Measurements from ENCODE around the gene CCDC12. TPM values are rescaled to one million over a fixed set of nuclear protein-coding genes. Genes with fewer than 3 reads are reported as not detected.

Gene CCDC12
- total and polyA plus RNA-seq, 5 experiments from 2014 or later: 58.8 to 106 (median 81.9) TPM

DNA sequence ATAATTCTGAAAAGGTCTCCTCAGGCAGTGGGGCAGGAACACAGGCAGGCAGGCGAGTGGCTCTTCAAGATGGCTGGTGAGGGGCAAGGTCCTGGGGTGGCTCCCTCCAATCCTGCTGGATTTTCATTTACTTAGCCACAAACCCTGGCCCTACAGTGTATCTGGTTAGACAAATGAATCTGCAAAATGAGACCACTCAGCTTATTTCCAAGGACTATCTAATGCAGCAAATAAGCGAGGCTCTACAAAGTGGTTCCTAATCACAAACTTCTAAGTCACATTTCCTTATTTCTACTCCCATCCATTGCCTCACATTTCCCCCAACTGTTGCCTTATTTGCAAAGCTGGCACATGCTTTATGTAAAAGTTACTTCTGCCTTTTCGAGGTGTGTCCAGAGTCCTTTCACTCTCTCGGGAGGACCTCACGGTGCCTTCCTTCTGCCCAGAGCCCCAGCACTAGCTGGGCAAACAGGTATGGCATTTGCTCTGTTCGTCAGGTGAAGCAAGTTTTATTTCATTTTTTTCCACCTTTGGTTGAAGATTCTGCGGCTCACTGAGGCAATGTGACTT lies 40.5 kb downstream of the CCDC12 start:
- Mint-ChIP-seq H3K36me3 (peaks cover 0 to 65% (median 17%) of the 10 kb centered on the region in 3 donors), H3K4me1 (peaks cover 28 to 91% (median 64%) of the 10 kb centered on the region in 4 donors), H3K9me3 (no peaks in the 10 kb centered on the region), H3K4me3 (peak overlapping the region in 1 of 10 donors; percentile 2), H3K27me3 (no peaks in the 10 kb centered on the region), H3K27ac (peak overlapping the region in 3 of 10 donors; percentile 22 to 79 (median 66))
- POLR2A ChIA-PET: interaction anchor here (0.8 to 1.1 kb wide), 2 partner anchors 11 to 14 kb away, joined by 3 read pairs; no protein-coding TSS in a partner anchor
- DNase-seq (no peak), ATAC-seq (no peak)

DNA sequence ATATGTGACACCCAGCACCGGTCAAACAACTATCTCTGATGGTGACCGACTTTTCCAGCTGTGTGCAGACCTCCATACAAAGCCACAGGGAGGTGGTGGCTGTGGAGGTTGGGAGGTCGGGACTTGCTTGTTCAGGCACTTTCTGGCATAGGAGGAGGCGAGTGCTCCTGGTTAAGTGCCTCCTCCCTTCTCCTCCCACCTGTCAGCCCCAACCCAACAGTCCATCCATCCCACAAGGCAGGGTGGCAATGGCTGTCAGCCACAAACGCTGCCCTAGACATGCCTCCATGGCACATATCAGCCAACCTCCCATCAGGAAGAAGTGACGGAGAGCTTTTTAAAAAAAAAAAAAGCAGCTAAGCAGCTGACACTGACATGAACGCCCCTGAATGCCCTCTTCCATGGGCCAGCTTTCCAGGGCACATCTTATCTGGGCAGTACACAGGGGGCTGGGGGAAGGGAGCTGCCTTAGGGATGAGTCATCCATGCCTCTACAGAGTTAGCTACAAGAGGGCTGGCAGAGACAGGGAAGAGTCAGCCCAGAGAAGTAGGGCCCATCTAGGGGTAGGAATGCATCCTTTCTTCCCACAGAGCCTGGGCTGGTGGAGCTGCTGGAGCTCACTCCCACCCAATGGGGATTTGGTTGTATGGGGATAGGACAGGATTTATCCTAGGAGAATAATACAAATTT lies 41.2 kb downstream of the CCDC12 start:
- peak overlapping the region in 5 of 10 donors; percentile 12 to 66 (median 29) for H3K27ac Mint-ChIP-seq
- H3K4me3 Mint-ChIP-seq: no peak overlapping the region
- DNase-seq (no peak), ATAC-seq (no peak)
- POLR2A ChIA-PET: interaction anchor here (0.8 to 1.1 kb wide), 2 partner anchors 12 to 13 kb away, joined by 3 read pairs; no protein-coding TSS in a partner anchor
- no peaks in the 10 kb centered on the region for H3K27me3 Mint-ChIP-seq
- peaks cover 0 to 61% (median 13%) of the 10 kb centered on the region in 3 donors for H3K36me3 Mint-ChIP-seq
- no peaks in the 10 kb centered on the region for H3K9me3 Mint-ChIP-seq
- H3K4me1 Mint-ChIP-seq: peaks cover 28 to 94% (median 66%) of the 10 kb centered on the region in 4 donors

DNA sequence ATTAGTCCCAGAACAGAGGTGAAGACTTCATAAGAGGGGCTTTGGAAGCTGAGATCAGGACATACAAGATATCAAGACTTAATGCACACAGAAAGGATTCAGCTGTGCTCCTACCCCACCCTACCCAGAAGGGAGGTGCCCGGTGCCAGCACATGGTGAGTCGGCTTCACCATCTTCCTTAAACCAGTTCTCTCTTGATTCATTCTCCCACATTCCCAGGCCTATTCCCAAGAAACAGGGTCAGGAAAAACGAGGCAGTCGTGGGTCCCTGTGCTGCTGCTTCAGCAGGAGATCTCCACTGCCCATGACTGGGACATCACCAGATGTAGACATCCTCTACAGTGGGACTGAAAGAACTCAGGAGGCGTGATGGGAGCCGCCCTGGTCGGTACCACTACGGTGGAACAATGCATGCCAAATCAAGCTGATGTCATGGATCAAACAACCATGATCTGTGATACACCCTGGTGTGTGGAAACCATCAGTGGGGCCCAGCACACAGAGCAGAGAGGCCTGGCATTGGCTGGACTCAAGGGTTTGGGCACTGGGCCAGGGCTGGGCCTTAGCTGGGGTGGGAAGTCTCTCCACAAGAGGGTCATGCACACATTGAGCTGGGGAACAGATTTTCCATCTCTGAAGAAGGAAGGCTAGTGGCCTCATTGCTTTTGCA lies 41.9 kb downstream of the CCDC12 start:
- ATAC-seq: no peak
- DNase-seq: no peak
- Mint-ChIP-seq H3K4me1 (peaks cover 25 to 93% (median 63%) of the 10 kb centered on the region in 4 donors), H3K4me3 (no peak overlapping the region), H3K27ac (peak overlapping the region in 3 of 10 donors; percentile 18 to 29 (median 19)), H3K9me3 (no peaks in the 10 kb centered on the region), H3K36me3 (peaks cover 0 to 55% (median 11%) of the 10 kb centered on the region in 3 donors), H3K27me3 (no peaks in the 10 kb centered on the region)
- POLR2A ChIA-PET: interaction anchor here (1.1 kb wide), 1 partner anchor 12 kb away, joined by 3 read pairs; no protein-coding TSS in a partner anchor

DNA sequence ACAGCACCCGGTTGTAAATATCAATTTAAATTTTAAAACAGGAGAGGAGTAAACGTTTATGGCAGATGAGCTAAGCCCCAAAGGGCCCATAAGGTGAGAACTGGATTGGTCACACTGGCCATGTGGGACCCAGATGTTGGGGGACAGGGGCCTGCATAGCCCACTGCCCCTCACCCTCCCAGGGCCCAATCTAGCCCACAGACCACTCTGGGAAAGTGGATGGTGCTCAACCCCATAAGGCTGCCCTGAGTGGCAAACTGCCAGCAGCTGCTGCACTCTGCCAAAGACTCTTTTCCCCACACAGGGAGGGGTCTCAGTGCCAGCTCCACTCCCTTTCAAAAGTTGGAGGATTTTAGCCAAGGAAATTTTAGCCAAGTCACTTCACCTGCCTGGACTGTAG lies 42.5 kb downstream of the CCDC12 start:
- peaks cover 0 to 55% (median 12%) of the 10 kb centered on the region in 3 donors for H3K36me3 Mint-ChIP-seq
- DNase-seq (no peak), ATAC-seq (no peak)
- peaks cover 0 to 2% (median 0%) of the 10 kb centered on the region in 9 donors for H3K9me3 Mint-ChIP-seq
- no peak overlapping the region for H3K4me3 Mint-ChIP-seq
- H3K27ac Mint-ChIP-seq: peak overlapping the region in 1 of 10 donors; percentile 29
- H3K27me3 Mint-ChIP-seq: no peaks in the 10 kb centered on the region
- POLR2A ChIA-PET: interaction anchor here (1.2 kb wide), 1 partner anchor 11 kb away, joined by 3 read pairs; no protein-coding TSS in a partner anchor
- H3K4me1 Mint-ChIP-seq: peaks cover 27 to 93% (median 62%) of the 10 kb centered on the region in 4 donors

DNA sequence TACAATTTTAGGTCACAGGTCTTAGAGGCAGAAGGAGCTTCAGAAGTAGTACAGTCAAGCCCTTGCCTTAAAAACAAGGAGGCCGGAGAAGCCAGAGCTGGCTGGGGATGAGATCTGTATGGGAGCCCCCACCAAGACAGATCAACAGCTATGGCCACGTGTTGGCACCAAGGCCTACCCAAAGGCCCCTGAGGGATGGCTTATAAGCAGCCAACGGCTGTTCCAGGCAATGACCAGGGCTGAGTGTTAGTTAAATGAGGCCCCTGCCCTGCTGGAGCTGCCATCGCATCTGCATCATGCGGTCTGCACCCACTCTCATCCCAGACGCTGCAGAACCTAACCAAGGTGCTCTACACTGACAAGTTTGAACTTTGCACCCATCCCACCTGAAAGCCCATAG lies 43.3 kb downstream of the CCDC12 start:
- Mint-ChIP-seq H3K9me3 (peaks cover 0 to 9% (median 3%) of the 10 kb centered on the region in 9 donors), H3K27ac (peak overlapping the region in 4 of 10 donors; percentile 44 to 73 (median 56)), H3K36me3 (peaks cover 6 to 55% (median 15%) of the 10 kb centered on the region in 3 donors), H3K4me3 (no peak overlapping the region), H3K27me3 (no peaks in the 10 kb centered on the region), H3K4me1 (peaks cover 30 to 94% (median 66%) of the 10 kb centered on the region in 4 donors)
- POLR2A ChIA-PET: interaction anchor here (0.7 to 1.2 kb wide), 2 partner anchors 10 to 74 kb away, joined by 3 read pairs; no protein-coding TSS in a partner anchor
- ATAC-seq (no peak), DNase-seq (no peak)

DNA sequence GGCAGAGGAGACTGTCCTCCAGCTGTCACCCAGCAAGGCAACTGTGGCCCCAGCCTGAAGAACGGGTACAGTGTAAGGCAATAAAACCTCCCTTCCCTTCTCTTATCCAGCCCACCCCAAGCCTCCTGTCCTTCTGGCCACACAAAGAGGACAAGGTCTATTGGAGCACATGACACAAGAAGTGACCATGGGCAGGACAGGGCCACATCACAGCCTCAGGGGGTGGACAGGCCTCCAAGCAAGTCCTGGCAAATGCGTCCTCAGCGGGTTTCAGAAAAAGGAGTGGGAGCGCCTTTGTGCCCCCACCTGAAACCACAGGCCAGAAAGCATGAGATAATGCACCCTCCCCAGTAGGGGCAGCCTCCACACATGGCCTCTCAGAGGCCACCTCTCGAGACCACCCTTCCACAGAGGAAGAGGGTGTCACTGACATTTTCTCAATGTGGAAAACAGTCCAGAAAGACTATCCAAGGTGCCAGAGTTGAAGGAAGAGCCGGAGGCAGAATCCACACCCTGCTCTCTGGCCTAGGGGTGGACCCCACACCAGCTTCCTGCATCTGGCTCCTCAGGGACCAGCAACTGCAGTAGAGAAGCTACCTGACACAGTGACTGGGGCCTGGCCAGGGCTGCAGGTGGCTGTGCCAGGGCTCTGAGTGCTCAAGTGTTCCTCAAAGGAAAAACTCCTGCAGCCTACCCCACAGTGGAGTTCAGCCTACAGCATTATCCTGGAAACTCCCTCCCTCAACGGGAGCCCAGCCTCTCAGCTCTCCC lies 43.9 kb downstream of the CCDC12 start:
- peak overlapping the region in 1 of 10 donors; percentile 19 for H3K4me3 Mint-ChIP-seq
- POLR2A ChIA-PET: interaction anchor here (0.7 to 1.2 kb wide), 2 partner anchors 10 to 74 kb away, joined by 3 read pairs; no protein-coding TSS in a partner anchor
- no peaks in the 10 kb centered on the region for H3K27me3 Mint-ChIP-seq
- peaks cover 27 to 94% (median 67%) of the 10 kb centered on the region in 4 donors for H3K4me1 Mint-ChIP-seq
- ATAC-seq (peak in 1 of 2 donors; percentile 26), DNase-seq (peak in 1 of 10 donors; percentile 48)
- H3K27ac Mint-ChIP-seq: peak overlapping the region; percentile 43 to 87 (median 78)
- H3K36me3 Mint-ChIP-seq: peaks cover 6 to 51% (median 16%) of the 10 kb centered on the region in 3 donors
- H3K9me3 Mint-ChIP-seq: peaks cover 0 to 9% (median 3%) of the 10 kb centered on the region in 9 donors

DNA sequence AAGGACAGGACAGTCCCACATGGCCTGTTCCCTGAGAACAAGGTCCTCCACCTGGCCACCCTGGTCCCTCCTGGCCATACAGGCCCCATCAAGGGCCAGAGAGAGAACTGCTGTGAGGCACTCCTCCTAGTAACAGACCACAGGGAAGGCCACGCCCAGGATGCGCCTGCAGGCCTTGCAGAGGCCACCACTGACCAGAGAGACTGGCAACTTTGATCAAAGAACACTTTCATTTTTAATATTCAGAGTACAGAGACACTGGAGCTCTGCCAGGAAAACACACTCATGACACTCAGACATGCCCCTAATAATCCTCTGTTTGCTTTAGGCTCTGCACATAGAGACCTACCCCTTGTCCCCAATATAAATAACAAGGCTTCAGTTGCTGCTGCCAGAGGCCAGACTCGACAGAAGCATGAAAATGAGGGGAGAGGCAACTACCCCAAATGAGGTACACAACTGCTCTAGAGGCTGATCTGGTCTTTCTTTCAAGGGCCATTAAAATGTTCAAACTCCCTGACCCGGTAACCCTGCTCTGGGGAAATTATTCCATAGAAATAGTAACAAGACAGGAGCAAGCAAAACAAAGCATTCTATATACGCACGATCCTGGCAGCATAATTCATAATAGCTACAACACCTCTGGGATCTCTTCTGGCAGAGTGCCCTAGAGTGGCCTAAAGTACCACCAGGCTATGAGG lies 44.8 kb downstream of the CCDC12 start:
- DNase-seq (no peak), ATAC-seq (no peak)
- POLR2A ChIA-PET: interaction anchor here (1.2 kb wide), 1 partner anchor 44 kb away, joined by 3 read pairs; the partner anchor contains the start of gene CCDC12
- peak overlapping the region in 5 of 10 donors; percentile 4 to 58 (median 25) for H3K4me3 Mint-ChIP-seq
- H3K4me1 Mint-ChIP-seq: peaks cover 31 to 97% (median 74%) of the 10 kb centered on the region in 4 donors
- peaks cover 0 to 9% (median 3%) of the 10 kb centered on the region in 9 donors for H3K9me3 Mint-ChIP-seq
- peak overlapping the region; percentile 43 to 87 (median 82) for H3K27ac Mint-ChIP-seq
- no peaks in the 10 kb centered on the region for H3K27me3 Mint-ChIP-seq
- H3K36me3 Mint-ChIP-seq: peaks cover 6 to 50% (median 16%) of the 10 kb centered on the region in 3 donors

DNA sequence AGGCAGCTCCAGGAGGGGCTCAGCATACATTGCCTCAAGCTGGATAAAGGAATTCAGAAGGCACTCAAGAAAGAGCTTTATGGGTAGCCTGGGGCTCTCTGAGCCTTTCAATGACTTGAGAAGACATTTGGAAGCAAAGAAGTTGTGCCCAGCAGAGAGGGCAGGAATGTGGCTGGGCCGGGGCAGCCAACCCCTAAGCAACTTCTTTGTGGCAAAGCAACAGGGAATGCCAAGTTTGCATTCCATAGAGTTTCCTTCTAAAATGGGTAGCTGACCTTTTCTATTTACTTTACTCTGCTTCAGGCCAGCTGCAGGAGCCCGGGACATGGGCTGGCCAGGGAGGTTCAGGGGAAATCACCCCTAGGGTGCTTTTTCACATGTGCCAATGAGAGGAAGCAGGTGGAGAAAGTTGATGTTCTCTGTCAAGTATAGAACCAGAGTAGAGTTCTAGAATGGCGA lies 45.6 kb downstream of the CCDC12 start:
- peaks cover 31 to 97% (median 75%) of the 10 kb centered on the region in 4 donors for H3K4me1 Mint-ChIP-seq
- peak in 1 of 10 donors; percentile 4 for DNase-seq
- POLR2A ChIA-PET: interaction anchor here (1.1 to 1.2 kb wide), 2 partner anchors 16 to 45 kb away, joined by 3 read pairs; partner anchors contain the start of gene CCDC12

DNA sequence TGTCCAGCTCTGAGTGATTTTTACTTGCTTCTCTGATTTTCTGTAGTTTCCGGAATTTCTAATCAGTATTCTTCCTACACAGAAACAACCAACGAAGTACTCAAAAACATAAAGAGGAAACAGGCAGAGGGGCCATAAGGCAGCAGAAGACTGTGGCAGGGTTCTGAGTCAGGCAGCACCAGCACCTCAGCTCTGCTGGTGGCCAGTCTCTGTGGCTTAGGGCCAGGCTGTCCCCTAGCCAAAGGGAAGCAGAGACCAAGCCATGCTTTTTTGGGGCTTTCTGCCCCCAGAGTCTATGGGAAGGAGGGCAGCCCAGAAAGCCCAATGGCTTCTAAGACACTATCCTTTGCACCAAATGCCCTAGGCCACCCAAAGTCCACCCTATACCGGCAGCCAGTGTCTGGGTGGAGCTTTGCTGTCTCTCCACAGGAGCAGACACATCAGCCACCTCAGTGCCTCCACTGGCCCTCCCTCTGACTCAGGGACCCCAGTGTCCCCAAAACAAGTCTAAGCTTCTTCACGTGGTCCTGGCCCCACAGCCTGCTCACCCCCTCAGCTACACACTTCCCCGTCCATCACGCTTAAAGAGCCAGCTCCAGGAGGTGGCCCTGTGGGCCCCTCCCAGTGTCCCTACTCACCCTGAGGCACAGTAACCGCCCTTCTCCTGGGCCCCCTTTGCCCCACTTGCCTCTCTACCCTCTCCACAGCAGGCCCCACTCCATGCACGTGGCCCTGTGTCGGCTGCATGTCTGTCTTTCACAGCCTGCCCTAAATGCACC lies 46.2 kb downstream of the CCDC12 start:
- DNase-seq: peak in 1 of 10 donors; percentile 45
- Mint-ChIP-seq H3K27ac (peak overlapping the region; percentile 8 to 92 (median 71)), H3K4me3 (peak overlapping the region in 2 of 10 donors; percentile 50 to 67), H3K4me1 (peaks cover 31 to 97% (median 75%) of the 10 kb centered on the region in 4 donors), H3K36me3 (peaks cover 6 to 39% (median 13%) of the 10 kb centered on the region in 3 donors), H3K27me3 (no peaks in the 10 kb centered on the region), H3K9me3 (peaks cover 0 to 9% (median 3%) of the 10 kb centered on the region in 9 donors)
- no peak for ATAC-seq
- POLR2A ChIA-PET: interaction anchor here (0.7 to 1.2 kb wide), 3 partner anchors 16 to 46 kb away, joined by 3 read pairs; partner anchors contain the start of gene CCDC12

More for the DNA sequence above, 45.6 kb downstream of the CCDC12 start:
- H3K27me3 Mint-ChIP-seq: no peaks in the 10 kb centered on the region
- H3K9me3 Mint-ChIP-seq: peaks cover 0 to 9% (median 3%) of the 10 kb centered on the region in 9 donors
- H3K36me3 Mint-ChIP-seq: peaks cover 6 to 44% (median 15%) of the 10 kb centered on the region in 3 donors
- H3K27ac Mint-ChIP-seq: peak overlapping the region in 8 of 10 donors; percentile 44 to 92 (median 76)
- peak overlapping the region in 2 of 10 donors; percentile 50 to 67 for H3K4me3 Mint-ChIP-seq
- no peak for ATAC-seq

DNA sequence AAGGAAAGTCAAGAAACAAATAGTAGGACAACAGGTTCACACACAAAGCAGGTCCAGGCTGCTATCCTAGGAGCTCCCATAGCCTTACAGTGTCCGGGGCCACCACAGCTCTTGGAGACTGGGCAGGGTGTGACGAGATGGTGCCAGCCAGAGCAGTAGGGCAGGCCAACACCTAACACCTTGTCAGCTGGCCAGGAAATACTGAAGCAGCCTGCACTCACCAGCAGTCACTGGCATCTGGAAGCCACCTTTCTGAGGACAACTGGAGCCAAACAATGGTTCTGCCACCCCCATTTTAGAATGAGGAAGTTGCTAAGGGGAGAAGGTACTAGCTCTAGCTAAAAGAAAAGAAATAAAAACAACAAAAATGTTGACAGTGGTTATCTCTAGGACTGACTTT lies 47.2 kb downstream of the CCDC12 start:
- H3K36me3 Mint-ChIP-seq: peaks cover 6 to 36% (median 13%) of the 10 kb centered on the region in 3 donors
- H3K9me3 Mint-ChIP-seq: peaks cover 0 to 9% (median 3%) of the 10 kb centered on the region in 9 donors
- DNase-seq (peak in 1 of 10 donors; percentile 38), ATAC-seq (no peak)
- no peaks in the 10 kb centered on the region for H3K27me3 Mint-ChIP-seq
- H3K4me1 Mint-ChIP-seq: peaks cover 29 to 94% (median 70%) of the 10 kb centered on the region in 4 donors
- POLR2A ChIA-PET: interaction anchor here (0.7 kb wide), 2 partner anchors 15 to 18 kb away, joined by 3 to 8 read pairs; no protein-coding TSS in a partner anchor
- peak overlapping the region in 4 of 10 donors; percentile 5 to 48 (median 24) for H3K4me3 Mint-ChIP-seq
- peak overlapping the region in 9 of 10 donors; percentile 44 to 85 (median 82) for H3K27ac Mint-ChIP-seq
